ENCODE measurements around the gene RIPK1. TPM values are rescaled to one million over a fixed set of nuclear protein-coding genes. Genes with fewer than 3 reads are reported as not detected.
A peak's percentile ranks its signal among the peaks of the same experiment; 100 is the strongest.

The RIPK1 gene
- total and polyA plus RNA-seq, 9 of the 15 experiments (the other 6 are each of a cell fraction or from before 2014, with no cell fraction given): 3.8 to 24.9 (median 17.7) TPM

- no peak for TF ChIP-seq ILK (tag; IDR thresholded peaks at IDR 0.05; ENCODE audit: borderline replicate concordance, low read depth)
- peak; percentile 85 to 86 for TF ChIP-seq MAZ (CRISPR knock-in tag; conservative IDR thresholded peaks at IDR 0.05 in 1 of 2, IDR thresholded peaks at IDR 0.05 in 1 of 2)
- TF ChIP-seq SRSF9 (IDR thresholded peaks at IDR 0.05; ENCODE audit: borderline replicate concordance, low read depth, low read length): no peak
- no peak for TF ChIP-seq NFXL1 (CRISPR knock-in tag; IDR thresholded peaks at IDR 0.05)
- no peak for TF ChIP-seq ZNF766 (CRISPR knock-in tag; conservative IDR thresholded peaks at IDR 0.05)
- peak; percentile 9 for TF ChIP-seq PHF20 (IDR thresholded peaks at IDR 0.05; ENCODE audit: partially characterized antibody)
- TF ChIP-seq TEAD2 (tag; IDR thresholded peaks at IDR 0.05): no peak
- TF ChIP-seq MCM2 (IDR thresholded peaks at IDR 0.05; ENCODE audit: low read depth): no peak
- TF ChIP-seq ZNF511 (CRISPR knock-in tag; IDR thresholded peaks at IDR 0.05): peak; percentile 71; the same call in 1 of the 2 replicates
- no peak for TF ChIP-seq ZBTB34 (CRISPR knock-in tag; IDR thresholded peaks at IDR 0.05)
- no peak for TF ChIP-seq ZNF175 (CRISPR knock-in tag; IDR thresholded peaks at IDR 0.05; ENCODE audit: low read depth)
- TF ChIP-seq POLR2AphosphoS5 (IDR thresholded peaks at IDR 0.05; ENCODE audit: control insufficient read depth, insufficient read depth, low read depth, low read length): no peak
- peak; percentile 36; the same call in 1 of the 2 replicates for TF ChIP-seq RNF2 (IDR thresholded peaks at IDR 0.05)
- peak; percentile 10; the same call in 1 of the 2 replicates for TF ChIP-seq MXI1 (IDR thresholded peaks at IDR 0.05; ENCODE audit: low read depth, low read length)
- TF ChIP-seq CHD4 (IDR thresholded peaks at IDR 0.05; ENCODE audit: insufficient read depth, insufficient replicate concordance, low read depth, low read length, poor library complexity, severe bottlenecking): no peak
- no peak for TF ChIP-seq ARNT (IDR thresholded peaks at IDR 0.05)
- peak; percentile 86 for TF ChIP-seq CXXC5 (CRISPR knock-in tag; IDR thresholded peaks at IDR 0.05)
- peak; percentile 81 for TF ChIP-seq NBN (IDR thresholded peaks at IDR 0.05; ENCODE audit: low read depth)
- peak in 1 of 2 experiments; percentile 89; a peak in 2 of 4 replicates for TF ChIP-seq TEAD1 (CRISPR knock-in tag; IDR thresholded peaks at IDR 0.05)
- peak; percentile 58; the same call in 1 of the 2 replicates for TF ChIP-seq ZNF740 (CRISPR knock-in tag; IDR thresholded peaks at IDR 0.05)
- TF ChIP-seq ZNF740 (tag; IDR thresholded peaks at IDR 0.05): no peak
- TF ChIP-seq FOXM1 (IDR thresholded peaks at IDR 0.05; ENCODE audit: low read depth): no peak
- TF ChIP-seq FOXM1 (CRISPR knock-in tag; IDR thresholded peaks at IDR 0.05; ENCODE audit: low read depth): 0 out of 2 replicates have a peak, but pooled peaks have one; percentile 72
- no peak for TF ChIP-seq ZNF780A (CRISPR knock-in tag; IDR thresholded peaks at IDR 0.05)
These were observed 50.2 kb downstream of the RIPK1 start, which contains the start of gene BPHL (continued) for GRCh38 chr6:3118353-3119039.
